ENCODE data around the gene BRMS1. TPM values are rescaled to one million over a fixed set of nuclear protein-coding genes. Genes with fewer than 3 reads are reported as not detected.

Gene BRMS1
- total and polyA plus RNA-seq, 2 experiments from 2014 or later: 39.7 to 48.6 TPM

- no peak overlapping the region for H3K4me2 ChIP-seq
Observed at GRCh38 chr11:66297610-66298009, 47.3 kb downstream of the BRMS1 start.

GRCh38 chr11:66294626-66295620 is 50.0 kb downstream of the BRMS1 start:
- 98% methylated on average over 76 of the region's 123 CpGs for WGBS (ENCODE audit: low lambda C conversion rate, missing lambda C conversion rate)
- no peaks in the 10 kb centered on the region for H4K20me1 ChIP-seq (ENCODE audit: insufficient read depth, poor library complexity, severe bottlenecking)
- H3K4me3 ChIP-seq: no peak overlapping the region
- H3K4me2 ChIP-seq: no peak overlapping the region
- no peaks in the 10 kb centered on the region for H3K79me2 ChIP-seq
- H3K36me3 ChIP-seq (replicated peaks; ENCODE audit: insufficient read depth, low read depth): no peaks in the 10 kb centered on the region
- H3K9me3 ChIP-seq (ENCODE audit: low read depth): no peaks in the 10 kb centered on the region
- peaks cover 6% of the 10 kb centered on the region for H3K4me1 ChIP-seq (ENCODE audit: insufficient read depth)
- no peak overlapping the region for H2AFZ ChIP-seq
- no peaks in the 10 kb centered on the region for H3K9me2 ChIP-seq (replicated peaks; ENCODE audit: insufficient read depth)
- TF ChIP-seq EZH2 (IDR thresholded peaks at IDR 0.05; ENCODE audit: borderline replicate concordance): no peak
- TF ChIP-seq EZH2phosphoT487 (IDR thresholded peaks at IDR 0.05; ENCODE audit: low read depth, severe bottlenecking, unreplicated experiment): no peak
- TF ChIP-seq CTCF (IDR thresholded peaks at IDR 0.05; ENCODE audit: poor library complexity): no peak
- DNase-seq (ENCODE audit: low spot score): no peak
- H3K27me3 ChIP-seq: peaks cover 30% of the 10 kb centered on the region
- H3K27ac ChIP-seq: no peak overlapping the region

More at GRCh38 chr11:66297610-66298009, 47.3 kb downstream of the BRMS1 start:
- H4K20me1 ChIP-seq (ENCODE audit: insufficient read depth, poor library complexity, severe bottlenecking): no peaks in the 10 kb centered on the region
- no peak for DNase-seq (ENCODE audit: low spot score)
- no peaks in the 10 kb centered on the region for H3K9me3 ChIP-seq (ENCODE audit: low read depth)
- no peaks in the 10 kb centered on the region for H3K4me1 ChIP-seq (ENCODE audit: insufficient read depth)
- whole genome bisulfite sequencing (ENCODE audit: low lambda C conversion rate, missing lambda C conversion rate): 52% methylated on average over 8 of the region's 8 CpGs
- no peaks in the 10 kb centered on the region for H3K36me3 ChIP-seq (replicated peaks; ENCODE audit: insufficient read depth, low read depth)
- H3K79me2 ChIP-seq: no peaks in the 10 kb centered on the region
- no peak overlapping the region for H3K27ac ChIP-seq
- TF ChIP-seq EZH2phosphoT487 (IDR thresholded peaks at IDR 0.05; ENCODE audit: low read depth, severe bottlenecking, unreplicated experiment) (no peak), EZH2 (IDR thresholded peaks at IDR 0.05; ENCODE audit: borderline replicate concordance) (no peak), CTCF (IDR thresholded peaks at IDR 0.05; ENCODE audit: poor library complexity) (no peak)
- no peak overlapping the region for H3K4me3 ChIP-seq
- no peaks in the 10 kb centered on the region for H3K9me2 ChIP-seq (replicated peaks; ENCODE audit: insufficient read depth)
- H2AFZ ChIP-seq: no peak overlapping the region
- H3K27me3 ChIP-seq: peaks cover 14% of the 10 kb centered on the region

GRCh38 chr11:66293777-66294625 is 50.9 kb downstream of the BRMS1 start:
- H3K27me3 ChIP-seq: peaks cover 30% of the 10 kb centered on the region
- no peak overlapping the region for H3K27ac ChIP-seq
- no peaks in the 10 kb centered on the region for H3K9me3 ChIP-seq (ENCODE audit: low read depth)
- 92% methylated on average over 30 of the region's 30 CpGs for WGBS (ENCODE audit: low lambda C conversion rate, missing lambda C conversion rate)
- peaks cover 7% of the 10 kb centered on the region for H3K4me1 ChIP-seq (ENCODE audit: insufficient read depth)
- no peaks in the 10 kb centered on the region for H4K20me1 ChIP-seq (ENCODE audit: insufficient read depth, poor library complexity, severe bottlenecking)
- no peak overlapping the region for H3K4me3 ChIP-seq
- H3K4me2 ChIP-seq: no peak overlapping the region
- no peaks in the 10 kb centered on the region for H3K9me2 ChIP-seq (replicated peaks; ENCODE audit: insufficient read depth)
- H3K36me3 ChIP-seq (replicated peaks; ENCODE audit: insufficient read depth, low read depth): no peaks in the 10 kb centered on the region
- no peak for TF ChIP-seq CTCF (IDR thresholded peaks at IDR 0.05; ENCODE audit: poor library complexity)
- no peak for TF ChIP-seq EZH2phosphoT487 (IDR thresholded peaks at IDR 0.05; ENCODE audit: low read depth, severe bottlenecking, unreplicated experiment)
- TF ChIP-seq EZH2 (IDR thresholded peaks at IDR 0.05; ENCODE audit: borderline replicate concordance): no peak
- no peak for DNase-seq (ENCODE audit: low spot score)
- H2AFZ ChIP-seq: no peak overlapping the region
- H3K79me2 ChIP-seq: no peaks in the 10 kb centered on the region
